Lung microvascular endothelial cell (primary cell): ENCODE measurements around the gene FRMD4A. TPM values are rescaled to one million over a fixed set of nuclear protein-coding genes. Genes with fewer than 3 reads are reported as not detected.
"Not testable (repeated sequence)": the region's sequence is repeated elsewhere in the genome, so short reads cannot be mapped to it uniquely, and the experiment has no call there.

Source experiments
- DNase-seq, 2 donors: peaks; one replicate each; pipeline versions ENCODE4 v3.0.0 to v3.0.0-alpha.2; 2010; ENCODE audit warnings: low read depth in 2 of 2
- total RNA-seq: library from RNA; depleted of rRNA; stranded (reverse); fragments of >200 nt; gene quantifications from 2 replicates; pipeline ENCODE4 v1.2.1, GENCODE V29; 2014

Gene FRMD4A
- total RNA-seq, 1 donor from 2014 or later: 9.7 TPM

GRCh38 chr10:13955409-13956068, 375.2 kb downstream of the FRMD4A start:
- DNase-seq: no peak

DNA sequence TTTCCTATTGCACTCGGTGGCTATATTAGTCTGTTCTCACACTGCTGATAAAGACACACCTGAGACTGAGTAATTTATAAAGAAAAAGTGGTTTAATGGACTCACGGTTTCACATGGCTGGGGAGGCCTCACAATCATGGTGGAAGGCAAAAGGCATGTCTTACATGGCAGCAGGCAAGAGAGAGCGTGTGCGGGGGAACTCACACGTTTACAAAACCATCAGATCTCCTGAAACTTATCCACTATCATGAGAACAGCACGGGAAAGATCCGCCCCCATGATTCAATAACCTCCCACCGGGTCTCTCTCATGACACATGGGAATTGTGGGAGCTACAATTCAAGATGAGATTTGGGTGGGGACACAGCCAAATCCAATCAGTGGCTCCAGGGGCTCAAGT, 376.5 kb downstream of the FRMD4A start:
- DNase-seq: not testable (repeated sequence)

DNA sequence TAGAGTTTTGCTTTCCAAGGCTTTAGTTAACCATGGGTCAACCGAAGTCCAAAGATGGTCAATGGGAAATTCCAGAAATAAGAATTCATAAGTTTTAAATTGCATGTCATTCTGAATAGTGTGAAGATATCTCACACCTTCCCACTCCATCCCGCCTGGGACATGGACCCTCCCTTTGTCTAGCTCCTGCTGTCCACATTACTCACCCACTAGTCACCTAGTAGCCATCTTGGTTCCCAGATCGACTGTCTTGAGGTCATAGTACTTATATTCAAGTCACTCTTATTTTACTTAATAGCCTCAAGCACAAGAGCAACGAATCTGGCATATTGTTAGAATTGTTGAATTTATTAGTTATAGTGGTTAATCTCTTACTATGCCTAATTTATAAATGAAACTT, 377.4 kb downstream of the FRMD4A start:
- peak in 1 of 2 donors; percentile 20 for DNase-seq

DNA sequence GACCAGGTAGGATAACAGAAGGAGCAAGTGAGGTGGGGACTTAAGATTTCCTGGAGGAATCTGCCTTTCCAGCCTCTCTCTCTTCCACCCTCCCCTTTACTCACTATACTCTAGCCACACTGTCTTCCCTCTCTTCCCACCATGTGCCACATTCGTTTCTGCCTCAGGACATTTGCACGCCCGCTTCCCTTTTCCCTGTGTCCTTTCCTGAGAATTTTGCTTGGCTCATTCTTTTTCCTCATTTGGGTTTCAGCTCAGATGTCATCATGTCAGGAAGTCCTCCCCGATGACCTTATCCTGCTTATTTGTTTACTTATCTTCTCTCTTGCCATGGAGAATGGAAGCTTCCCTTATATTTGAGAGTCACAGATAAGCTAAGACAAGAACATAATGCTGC, 380.2 kb downstream of the FRMD4A start:
- peak; percentile 12 to 41 for DNase-seq

DNA sequence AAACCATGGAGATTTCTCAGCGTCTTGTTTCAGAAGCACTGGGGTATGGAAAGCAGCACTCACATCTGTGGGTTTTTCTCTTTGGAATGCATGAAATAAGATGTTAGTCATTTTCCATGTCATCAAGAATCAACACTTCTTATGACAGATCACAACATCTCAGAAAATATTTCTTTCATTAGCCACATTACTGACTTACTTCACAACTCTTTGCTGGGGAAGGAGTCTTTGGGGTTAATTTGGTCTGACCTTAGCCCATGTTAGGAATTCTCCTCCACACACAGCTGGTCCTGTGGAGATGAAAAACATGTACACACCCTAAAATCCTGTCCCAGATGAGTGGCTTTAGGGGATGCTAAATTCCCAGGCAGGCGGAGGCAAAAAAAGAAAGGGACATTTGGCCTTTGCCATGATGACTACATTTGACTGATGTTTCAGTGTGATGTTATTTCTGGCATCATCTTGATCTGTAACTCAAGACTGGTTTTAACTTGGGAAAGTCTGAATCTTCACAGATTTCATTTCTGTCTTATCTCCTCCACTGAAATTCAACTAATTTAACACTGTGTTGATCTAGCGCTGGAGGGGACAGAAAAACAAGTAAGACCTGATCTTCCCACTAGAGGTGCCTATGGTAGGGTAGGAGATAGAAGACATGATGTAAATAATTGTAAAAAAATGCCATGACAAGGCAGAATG, 380.7 kb downstream of the FRMD4A start:
- peak in 1 of 2 donors; percentile 89 for DNase-seq

GRCh38 chr10:13946209-13946460, 384.6 kb downstream of the FRMD4A start:
- no peak for DNase-seq

DNA sequence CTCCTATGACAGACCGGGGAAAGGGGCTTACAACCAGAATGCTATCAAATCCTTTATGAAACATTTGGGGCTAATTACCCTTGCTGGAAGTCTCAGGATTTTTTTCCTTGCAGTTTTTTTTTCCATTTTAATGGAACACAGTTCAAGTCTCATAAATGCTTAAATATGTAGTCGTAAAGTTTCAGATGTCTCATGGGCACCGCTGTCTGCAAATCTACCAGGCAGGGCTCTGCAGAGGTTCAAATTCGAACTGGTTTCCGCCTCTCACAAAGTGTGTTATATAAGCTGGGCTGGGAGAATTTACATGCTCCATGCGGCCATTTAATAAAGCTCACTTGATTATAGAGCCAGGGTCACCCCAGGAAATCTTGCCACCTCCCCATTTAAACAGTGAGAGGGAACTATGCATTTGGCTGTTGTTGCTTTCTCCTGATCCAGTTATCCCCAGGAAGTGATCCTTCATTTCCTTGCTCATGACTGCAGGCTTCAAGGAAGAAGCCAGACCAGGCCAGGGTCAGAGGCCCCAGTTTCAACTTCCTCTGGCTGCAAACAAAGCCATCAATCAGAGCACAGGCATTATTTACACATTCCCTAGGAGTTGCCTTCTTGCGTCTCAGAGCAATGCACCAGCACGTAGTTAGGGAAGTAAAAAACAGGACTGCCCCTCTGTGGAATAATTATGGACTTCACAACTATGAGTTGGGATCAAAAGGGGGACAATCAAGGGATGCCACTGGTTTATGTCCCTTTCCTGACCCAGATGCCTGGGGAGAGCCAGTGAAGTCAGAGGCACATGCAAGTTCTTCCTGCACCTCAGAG, 385.1 kb downstream of the FRMD4A start:
- peak; percentile 50 to 99 for DNase-seq

- DNase-seq: peak; percentile 31 to 62
Measured at GRCh38 chr10:13944823-13945222, 385.9 kb downstream of the FRMD4A start.

DNA sequence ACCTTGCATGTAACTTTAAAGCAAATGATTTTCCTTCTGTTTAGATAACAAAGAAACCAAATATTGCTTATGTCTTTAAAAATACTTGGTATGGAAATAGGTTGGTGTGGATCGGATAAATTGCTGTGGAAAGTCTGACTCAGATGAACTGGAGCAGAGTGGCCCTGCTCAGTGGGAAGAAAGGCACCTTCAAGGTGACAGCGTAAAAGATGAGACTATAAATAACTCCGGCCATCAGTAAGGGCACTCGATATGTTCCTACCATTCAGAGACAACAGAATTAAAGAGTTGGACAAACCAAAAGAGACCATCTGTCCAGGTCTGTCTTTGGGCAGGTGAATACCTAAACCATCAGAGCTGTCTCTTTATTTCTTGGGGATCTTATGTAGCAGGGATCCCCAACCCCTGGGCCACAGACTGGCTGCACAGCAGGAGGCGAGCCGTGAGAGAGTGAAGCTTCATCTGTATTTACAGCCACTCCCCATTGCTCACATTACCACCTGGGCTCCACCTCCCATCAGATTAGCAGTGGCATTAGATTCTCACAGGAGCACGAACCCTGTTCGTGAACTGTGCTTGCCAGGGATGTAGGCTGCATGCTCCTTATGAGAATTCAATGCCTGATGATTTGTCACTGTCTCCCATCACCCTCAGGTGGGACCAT, 386.9 kb downstream of the FRMD4A start:
- no peak for DNase-seq

DNA sequence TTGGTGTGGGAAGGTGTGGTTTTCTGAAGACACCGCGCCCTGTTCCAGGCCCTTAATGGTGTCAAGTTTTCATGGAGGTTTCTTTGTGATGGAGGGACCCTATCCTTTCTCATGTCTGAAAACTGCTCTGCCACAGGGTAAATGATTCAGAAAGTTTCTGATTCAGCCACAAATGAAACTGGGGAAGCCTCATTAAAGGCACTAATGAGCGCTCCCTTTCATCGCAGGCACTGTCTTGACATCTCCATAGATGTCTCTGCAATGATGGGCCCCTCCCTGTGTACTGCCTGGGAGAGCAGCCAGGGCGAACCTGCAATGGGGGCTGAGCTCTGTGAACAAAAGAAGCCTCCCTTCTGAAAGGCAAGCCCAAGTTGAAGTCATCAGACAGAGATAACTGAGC, 388.7 kb downstream of the FRMD4A start:
- no peak for DNase-seq

DNA sequence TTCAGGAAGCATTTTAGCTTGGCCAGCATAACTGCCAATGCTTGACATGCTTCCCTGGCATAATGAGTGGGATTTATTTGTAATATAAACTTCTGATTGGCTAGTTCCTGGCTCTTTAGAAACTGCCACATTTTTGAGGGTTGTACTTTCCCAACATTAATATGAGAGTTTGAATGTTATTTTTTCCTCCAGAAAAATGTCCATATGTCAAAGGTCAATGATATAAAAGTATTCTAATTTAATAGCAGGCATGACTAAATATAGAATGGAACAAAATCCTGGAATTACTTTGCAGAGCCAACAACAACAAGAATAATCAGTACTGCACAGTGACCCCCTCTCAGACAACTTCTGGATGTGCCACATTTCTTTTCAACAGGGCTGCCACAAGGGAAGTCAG, 391.3 kb downstream of the FRMD4A start:
- peak; percentile 11 to 99 for DNase-seq

DNA sequence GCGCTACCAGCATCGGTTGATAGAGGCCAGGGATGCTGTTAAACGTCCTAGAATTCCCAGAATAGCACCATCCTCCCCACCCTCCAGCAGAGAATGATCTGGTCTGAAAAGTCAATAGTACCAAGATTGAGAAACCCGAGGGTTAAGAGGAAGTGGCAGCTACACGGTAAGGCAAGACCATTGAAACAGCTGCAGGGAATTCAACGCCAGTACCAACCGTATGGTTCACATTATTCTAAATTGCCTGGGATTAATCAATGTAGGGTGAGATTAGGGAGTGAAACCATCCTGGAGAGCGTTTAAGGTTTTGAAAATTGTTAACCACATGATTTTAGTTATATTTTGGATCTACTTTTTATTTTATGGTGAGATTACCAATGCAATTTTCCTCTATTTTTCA, 391.8 kb downstream of the FRMD4A start:
- no peak for DNase-seq

- no peak for DNase-seq
Measured at GRCh38 chr10:13936826-13937225, 393.9 kb downstream of the FRMD4A start.

DNA sequence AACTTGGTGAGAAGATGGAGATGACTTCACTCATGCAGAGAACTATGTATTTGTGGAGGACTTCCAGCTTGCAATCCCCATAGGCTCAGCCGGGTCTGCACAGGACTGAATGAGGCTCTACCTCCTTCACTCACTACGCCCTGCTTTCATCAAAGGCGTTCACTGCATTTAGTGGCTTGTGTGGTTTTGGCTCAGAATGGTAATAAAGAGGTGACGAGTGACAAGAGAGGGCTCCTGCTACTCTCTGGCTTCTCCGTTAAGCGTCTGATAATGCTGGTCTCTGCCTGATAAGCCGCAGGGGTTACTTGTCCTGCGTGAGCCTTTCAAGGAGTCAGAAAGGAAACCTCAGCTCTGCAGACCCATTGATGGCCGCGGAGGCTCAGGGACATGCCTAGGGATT, 400.6 kb downstream of the FRMD4A start:
- no peak for DNase-seq

- no peak for DNase-seq
Measured at GRCh38 chr10:13928451-13928850, 402.3 kb downstream of the FRMD4A start.

DNA sequence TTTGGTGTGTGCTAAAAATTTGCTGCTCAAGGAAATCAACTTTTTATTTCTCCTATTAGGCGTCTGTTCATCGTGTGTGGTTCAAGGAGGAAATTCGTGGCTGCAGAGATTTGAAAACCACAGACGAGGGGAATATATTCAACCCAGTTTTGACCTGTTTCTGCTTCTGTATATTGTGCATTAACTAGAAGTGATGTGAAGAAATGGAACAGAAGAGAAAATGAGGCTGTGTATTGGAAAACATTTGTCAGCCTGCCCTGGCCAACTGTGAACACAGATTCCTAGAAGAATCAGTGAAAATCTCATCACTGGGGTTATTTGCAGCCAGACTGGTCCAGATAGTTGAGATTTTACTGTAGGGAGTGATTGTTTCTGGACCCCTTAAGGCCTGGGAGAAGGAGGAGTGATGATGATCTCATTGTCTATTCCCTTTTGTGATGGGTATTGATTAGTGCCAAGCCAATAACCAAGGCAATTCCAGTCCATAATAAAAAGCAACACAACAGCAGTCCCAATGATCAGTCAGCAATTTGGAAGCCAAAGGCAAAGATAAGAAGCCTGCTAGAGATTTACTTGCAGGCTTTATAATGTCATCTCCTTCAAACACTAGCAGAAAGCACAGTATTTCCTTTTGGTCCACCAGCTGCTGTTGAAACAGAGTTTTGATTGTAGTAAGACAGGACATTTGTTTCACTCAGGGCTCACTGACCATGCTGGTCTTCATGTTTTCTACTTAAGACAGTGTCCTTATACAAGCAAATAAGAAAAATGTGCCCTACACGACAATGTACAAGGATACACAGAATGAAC, 404.5 kb downstream of the FRMD4A start:
- no peak for DNase-seq

GRCh38 chr10:13924040-13924725, 406.5 kb downstream of the FRMD4A start:
- peak in 1 of 2 donors; percentile 88 for DNase-seq

DNA sequence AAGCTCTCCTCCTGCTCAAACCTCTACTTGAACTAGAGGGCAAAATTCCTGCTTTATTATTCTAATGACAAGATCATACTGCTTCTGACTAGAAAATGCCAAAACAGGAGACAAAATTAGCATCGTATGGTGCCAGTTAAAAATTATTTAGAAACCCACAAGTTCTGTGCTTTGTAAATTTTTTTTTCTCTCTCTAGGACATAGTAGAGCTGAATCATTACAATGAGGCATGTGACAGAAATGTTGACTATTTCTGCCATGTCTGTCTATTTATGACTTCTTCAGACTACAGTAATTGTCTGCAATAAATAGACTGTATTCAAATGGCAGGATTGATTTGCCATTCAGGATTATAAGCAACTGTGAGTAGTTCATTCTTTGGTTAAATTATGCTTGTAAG, 408.1 kb downstream of the FRMD4A start:
- peak in 1 of 2 donors; percentile 10 for DNase-seq

DNA sequence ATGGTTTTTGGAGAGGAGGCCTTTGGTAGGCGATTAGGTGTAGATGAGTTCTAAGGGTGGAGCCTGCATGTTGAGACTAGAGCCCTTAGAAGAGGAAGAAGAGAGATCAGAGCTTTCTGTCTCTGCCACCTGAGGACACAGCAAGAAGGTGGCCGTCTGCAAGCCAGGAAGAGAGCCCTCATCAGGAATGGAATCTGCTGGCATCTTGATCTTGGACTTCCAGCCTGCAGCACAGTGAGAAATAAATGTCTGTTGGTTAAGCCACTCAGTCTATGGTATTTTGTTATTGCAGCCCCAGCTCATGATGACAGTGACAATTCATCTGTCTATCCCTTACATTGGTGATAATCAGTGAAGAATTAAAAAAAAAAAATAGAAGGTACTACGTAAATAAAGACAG, 408.8 kb downstream of the FRMD4A start:
- DNase-seq: no peak

GRCh38 chr10:13921131-13921530, 409.6 kb downstream of the FRMD4A start:
- DNase-seq: not testable (repeated sequence)

DNA sequence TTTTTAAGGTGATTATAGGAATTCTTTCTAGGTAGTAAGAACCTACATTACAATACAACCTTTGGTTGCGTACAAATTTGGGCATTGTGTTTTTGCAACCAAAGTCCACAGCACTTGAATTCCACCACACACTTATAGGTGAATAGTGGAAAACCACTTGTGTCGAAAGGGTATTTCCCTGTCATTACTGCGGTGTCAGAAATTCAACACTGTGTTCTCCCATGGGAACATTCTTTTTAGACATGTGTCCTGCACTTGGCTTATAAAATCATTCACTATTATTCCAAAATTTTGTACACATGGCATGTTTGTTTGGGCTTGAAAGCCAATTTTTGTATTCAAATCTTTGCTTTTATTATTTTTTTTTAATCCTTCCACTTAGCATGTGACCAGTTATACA, 410.3 kb downstream of the FRMD4A start:
- DNase-seq: no peak
